H4 (cell line): ENCODE measurements around the gene HOXA3. TPM values are rescaled to one million over a fixed set of nuclear protein-coding genes. Genes with fewer than 3 reads are reported as not detected.

Experiments
- DNase-seq: peaks from one replicate; pipeline ENCODE4 v3.0.0-alpha.2; 2015; ENCODE audit warnings: low spot score
- total RNA-seq: library from RNA; depleted of rRNA; stranded (reverse); fragments of >200 nt; shearing (Covaris generic); gene quantifications from 2 replicates; pipeline ENCODE4 v1.2.3, GENCODE V29; 2014

Gene HOXA3
- total RNA-seq, 1 experiment from 2014 or later: 5.5 TPM

GRCh38 chr7:27178366-27178765 is 26.0 kb upstream of the HOXA3 start:
- no peak for DNase-seq

GRCh38 chr7:27177795-27178320 is 25.5 kb upstream of the HOXA3 start:
- no peak for DNase-seq

- no peak for DNase-seq
Measured at GRCh38 chr7:27176962-27177794, 24.8 kb upstream of the HOXA3 start.

GRCh38 chr7:27176524-27176845 is 24.1 kb upstream of the HOXA3 start:
- DNase-seq: no peak

- no peak for DNase-seq
Measured at GRCh38 chr7:27175626-27176523, 23.5 kb upstream of the HOXA3 start.

- DNase-seq: no peak
Measured at GRCh38 chr7:27174874-27175625, 22.7 kb upstream of the HOXA3 start.

- no peak for DNase-seq
Measured at GRCh38 chr7:27173956-27174873, 21.8 kb upstream of the HOXA3 start, which contains the start of gene HOXA10. TSS of gene HOXA10 (minus strand) at chr7:27174320. CDS start at chr7:27174306, 14 bp downstream.

- DNase-seq: no peak
Measured at GRCh38 chr7:27173511-27173955, 21.1 kb upstream of the HOXA3 start.

- DNase-seq: no peak
Measured at GRCh38 chr7:27172823-27173510, 20.6 kb upstream of the HOXA3 start.

GRCh38 chr7:27172315-27172774 is 20.0 kb upstream of the HOXA3 start:
- DNase-seq: no peak

GRCh38 chr7:27171637-27172314 is 19.4 kb upstream of the HOXA3 start:
- no peak for DNase-seq

- no peak for DNase-seq
Measured at GRCh38 chr7:27171325-27171636, 18.9 kb upstream of the HOXA3 start.

- DNase-seq: no peak
Measured at GRCh38 chr7:27170426-27171324, 18.3 kb upstream of the HOXA3 start.

- no peak for DNase-seq
Measured at GRCh38 chr7:27169658-27170425, 17.5 kb upstream of the HOXA3 start.

GRCh38 chr7:27168265-27168947 is 16.0 kb upstream of the HOXA3 start:
- no peak for DNase-seq

- no peak for DNase-seq
Measured at GRCh38 chr7:27167916-27168264, 15.5 kb upstream of the HOXA3 start.
